Measurements from ENCODE around the gene TUBGCP6. TPM values are rescaled to one million over a fixed set of nuclear protein-coding genes. Genes with fewer than 3 reads are reported as not detected.
A peak's percentile ranks its signal among the peaks of the same experiment; 100 is the strongest.

The TUBGCP6 gene
- total RNA-seq, 6 experiments from 2014 or later: 10.4 to 22.6 (median 14.6) TPM

DNA sequence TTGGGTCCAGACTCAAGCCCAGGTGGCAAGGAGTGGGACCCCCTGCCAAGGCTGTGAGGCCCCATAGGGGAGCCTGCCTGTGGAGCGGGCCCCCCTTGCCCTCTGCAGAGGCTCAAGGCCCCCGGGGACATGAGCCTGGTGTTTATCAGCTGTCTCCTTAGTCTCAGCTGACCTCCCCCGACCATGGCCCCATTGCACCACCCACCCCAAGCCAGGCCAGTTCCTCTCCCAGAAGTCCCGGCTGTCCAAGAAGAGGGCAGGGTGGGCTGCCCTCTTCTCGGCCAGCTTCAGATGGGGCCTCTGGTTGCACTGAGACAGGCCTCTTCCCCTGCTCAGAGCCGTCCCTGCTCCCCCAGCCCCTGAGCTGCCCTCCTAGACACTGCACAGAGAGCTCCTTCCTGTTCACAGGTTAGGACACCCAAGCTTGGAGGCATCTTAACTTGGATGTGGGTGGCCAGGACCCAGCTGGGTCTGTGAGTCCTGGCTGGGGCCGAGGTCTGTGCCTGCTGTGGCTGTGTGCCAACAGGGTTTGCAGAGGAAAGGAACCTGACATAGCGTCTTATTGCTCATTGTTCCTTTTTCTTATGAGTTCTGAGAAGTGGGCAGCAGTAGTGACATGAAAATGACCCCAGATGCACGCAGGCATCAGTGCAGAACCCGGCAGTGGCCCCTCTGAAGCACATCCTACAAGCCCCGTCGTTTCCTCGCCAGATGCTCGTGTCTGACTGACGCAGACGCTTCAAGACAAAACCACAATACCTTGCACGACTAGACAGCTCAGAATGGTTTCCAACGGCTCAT is 53.7 kb downstream of the TUBGCP6 start:
- H3K27me3 ChIP-seq: no peaks in the 10 kb centered on the region
- peaks cover 0 to 43% (median 14%) of the 10 kb centered on the region in 4 donors for H3K4me1 ChIP-seq
- ATAC-seq (peak in 2 of 4 donors; percentile 2), DNase-seq (no peak)
- intact Hi-C loops (cut with DNase I): no loop called here
- no peaks in the 10 kb centered on the region for H3K36me3 ChIP-seq
- TF ChIP-seq, protein P1, sequence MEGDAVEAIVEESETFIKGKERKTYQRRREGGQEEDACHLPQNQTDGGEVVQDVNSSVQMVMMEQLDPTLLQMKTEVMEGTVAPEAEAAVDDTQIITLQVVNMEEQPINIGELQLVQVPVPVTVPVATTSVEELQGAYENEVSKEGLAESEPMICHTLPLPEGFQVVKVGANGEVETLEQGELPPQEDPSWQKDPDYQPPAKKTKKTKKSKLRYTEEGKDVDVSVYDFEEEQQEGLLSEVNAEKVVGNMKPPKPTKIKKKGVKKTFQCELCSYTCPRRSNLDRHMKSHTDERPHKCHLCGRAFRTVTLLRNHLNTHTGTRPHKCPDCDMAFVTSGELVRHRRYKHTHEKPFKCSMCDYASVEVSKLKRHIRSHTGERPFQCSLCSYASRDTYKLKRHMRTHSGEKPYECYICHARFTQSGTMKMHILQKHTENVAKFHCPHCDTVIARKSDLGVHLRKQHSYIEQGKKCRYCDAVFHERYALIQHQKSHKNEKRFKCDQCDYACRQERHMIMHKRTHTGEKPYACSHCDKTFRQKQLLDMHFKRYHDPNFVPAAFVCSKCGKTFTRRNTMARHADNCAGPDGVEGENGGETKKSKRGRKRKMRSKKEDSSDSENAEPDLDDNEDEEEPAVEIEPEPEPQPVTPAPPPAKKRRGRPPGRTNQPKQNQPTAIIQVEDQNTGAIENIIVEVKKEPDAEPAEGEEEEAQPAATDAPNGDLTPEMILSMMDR (IDR thresholded peaks at IDR 0.05): no peak
- no peak for TF ChIP-seq POLR2A (IDR thresholded peaks at IDR 0.05)
- WGBS (ENCODE audit: insufficient coverage, low coverage, low lambda C conversion rate, missing lambda C conversion rate): 47% methylated on average over 11 of the region's 18 CpGs
- peak overlapping the region; percentile 59 to 78 (median 77) for H3K27ac ChIP-seq
- H3K4me3 ChIP-seq: peak overlapping the region; percentile 27 to 56 (median 46)
- no peaks in the 10 kb centered on the region for H3K9me3 ChIP-seq

DNA sequence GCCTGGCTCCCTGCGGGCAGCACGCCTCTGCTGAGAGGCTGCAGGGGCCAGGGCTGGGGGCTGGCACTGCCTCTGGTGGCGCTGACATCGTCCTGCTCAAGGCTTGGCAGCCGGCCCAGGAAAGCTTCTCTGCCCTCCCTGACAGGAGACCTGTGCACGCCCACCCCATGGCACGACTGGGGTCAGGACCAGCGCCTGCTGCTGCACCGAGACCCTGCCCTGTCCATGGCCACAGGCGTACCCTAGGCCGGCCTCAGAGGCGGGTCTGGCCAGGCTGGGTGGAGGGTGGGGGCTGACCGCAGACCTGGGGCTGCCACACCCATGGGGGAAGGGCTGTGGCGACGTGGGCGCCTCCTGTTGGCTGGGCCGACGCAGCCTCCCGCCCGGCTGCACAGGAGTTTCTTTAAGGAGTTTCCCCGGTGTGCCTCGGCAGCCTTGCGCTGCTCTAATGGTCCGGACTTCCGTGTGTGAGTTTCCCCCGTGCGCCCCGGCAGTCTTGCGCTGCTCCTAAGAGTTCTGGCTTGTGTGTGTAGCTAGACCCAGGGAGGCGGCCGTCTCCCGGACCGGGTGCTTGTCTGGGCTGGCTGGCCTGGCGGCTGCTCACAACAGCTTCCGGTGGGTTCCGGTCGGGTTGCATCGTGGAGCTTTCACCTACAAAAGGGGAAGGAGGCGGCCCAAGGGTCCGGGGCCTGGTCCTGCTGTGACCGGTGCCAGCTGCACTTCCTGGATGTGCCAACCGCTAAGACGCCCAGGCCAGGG is 54.5 kb downstream of the TUBGCP6 start:
- ATAC-seq: peak; percentile 46 to 64 (median 54)
- TF ChIP-seq, protein P1 (IDR thresholded peaks at IDR 0.05): peak; percentile 13 to 59 (median 40)
- peak; percentile 38 for TF ChIP-seq POLR2A (IDR thresholded peaks at IDR 0.05)
- H3K4me3 ChIP-seq: peak overlapping the region; percentile 27 to 56 (median 46)
- no peaks in the 10 kb centered on the region for H3K9me3 ChIP-seq
- intact Hi-C loops (cut with DNase I): no loop called here
- peak overlapping the region; percentile 59 to 78 (median 77) for H3K27ac ChIP-seq
- DNase-seq: peak; percentile 80 to 89 (median 80)
- no peaks in the 10 kb centered on the region for H3K27me3 ChIP-seq
- H3K36me3 ChIP-seq: no peaks in the 10 kb centered on the region
- WGBS (ENCODE audit: insufficient coverage, low coverage, low lambda C conversion rate, missing lambda C conversion rate): 0% methylated on average over 5 of the region's 43 CpGs
- H3K4me1 ChIP-seq: peaks cover 0 to 43% (median 11%) of the 10 kb centered on the region in 4 donors

DNA sequence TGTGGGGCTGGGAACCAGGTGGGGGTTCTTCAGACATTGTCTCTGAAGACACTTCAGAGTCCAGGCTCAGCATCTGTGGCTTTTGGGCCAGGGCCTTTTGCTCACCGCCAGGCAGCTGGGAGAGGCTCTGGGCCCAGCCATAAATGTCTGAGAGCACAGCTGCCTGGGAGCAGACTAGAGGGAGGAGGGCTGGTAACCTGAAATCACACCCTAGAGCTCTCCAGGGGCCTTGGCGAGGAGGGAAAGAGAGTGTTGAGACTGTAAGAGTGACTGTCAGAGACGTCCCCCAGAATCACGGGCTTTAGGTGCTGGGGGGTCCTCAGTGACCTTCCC is 55.0 kb downstream of the TUBGCP6 start:
- Histone ChIP-seq H3K27me3 (no peaks in the 10 kb centered on the region), H3K36me3 (no peaks in the 10 kb centered on the region), H3K4me3 (peak overlapping the region; percentile 27 to 56 (median 46)), H3K27ac (peak overlapping the region; percentile 59 to 78 (median 77)), H3K4me1 (peaks cover 0 to 41% (median 9%) of the 10 kb centered on the region in 4 donors), H3K9me3 (no peaks in the 10 kb centered on the region)
- TF ChIP-seq, protein P1 (IDR thresholded peaks at IDR 0.05): no peak
- TF ChIP-seq POLR2A (IDR thresholded peaks at IDR 0.05): no peak
- DNase-seq (no peak), ATAC-seq (no peak)
- intact Hi-C loops (cut with DNase I): no loop called here
- no CpG with 5 or more reads among the region's 4 CpGs for WGBS (ENCODE audit: insufficient coverage, low coverage, low lambda C conversion rate, missing lambda C conversion rate)

DNA sequence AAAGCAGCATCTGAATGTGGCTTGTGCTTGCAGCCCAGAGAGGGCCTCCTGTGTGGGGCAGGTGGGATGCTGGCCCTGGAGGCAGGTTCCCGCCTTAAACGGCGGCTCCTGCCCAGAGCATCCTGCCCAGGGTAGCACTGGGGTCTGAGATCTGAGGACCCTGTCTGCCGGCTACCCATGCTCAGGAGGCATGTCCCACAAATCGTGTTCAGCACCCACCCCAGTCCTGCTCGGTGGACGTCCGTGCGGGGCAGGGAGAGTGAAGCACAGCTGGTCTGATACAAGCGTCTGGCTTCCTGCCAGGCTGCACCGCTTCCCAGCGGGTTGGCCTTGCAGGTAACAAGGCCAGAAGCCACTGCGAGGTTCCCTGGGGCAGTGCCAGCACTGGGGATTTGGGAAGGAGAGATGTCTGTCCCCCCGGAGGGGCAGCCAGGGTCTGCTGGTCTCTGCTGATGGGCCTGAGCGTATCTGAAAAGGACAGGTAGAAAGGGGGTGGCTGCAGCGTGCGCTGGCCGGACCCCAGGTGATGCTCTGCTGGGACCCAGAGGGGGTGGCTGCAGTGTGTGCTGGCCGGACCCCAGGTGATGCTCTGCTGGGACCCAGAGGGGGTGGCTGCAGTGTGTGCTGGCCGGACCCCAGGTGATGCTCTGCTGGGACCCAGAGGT is 55.5 kb downstream of the TUBGCP6 start:
- intact Hi-C loops (cut with DNase I): no loop called here
- Histone ChIP-seq H3K27me3 (no peaks in the 10 kb centered on the region), H3K4me3 (no peak overlapping the region), H3K36me3 (no peaks in the 10 kb centered on the region), H3K27ac (peak overlapping the region in 2 of 3 donors; percentile 59 to 77), H3K9me3 (no peaks in the 10 kb centered on the region), H3K4me1 (peaks cover 0 to 40% (median 8%) of the 10 kb centered on the region in 4 donors)
- DNase-seq (peak in 1 of 3 donors; percentile 63), ATAC-seq (no peak)
- TF ChIP-seq, protein P1 (IDR thresholded peaks at IDR 0.05): no peak
- TF ChIP-seq POLR2A (IDR thresholded peaks at IDR 0.05): no peak
- WGBS (ENCODE audit: insufficient coverage, low coverage, low lambda C conversion rate, missing lambda C conversion rate): 18% methylated on average over 4 of the region's 20 CpGs
